Parathyroid adenoma (tissue), 2 donors: ENCODE results near the gene OSBPL2.

Source experiments
- H2AFZ ChIP-seq: fragments of 300-600 bp; sonication (generic); one replicate; pipeline ENCODE4 v1.7.0; 2017; ENCODE audit warnings: antibody characterized with exemption, mild to moderate bottlenecking
- H3K27ac ChIP-seq: fragments of 300-600 bp; sonication (generic); one replicate; pipeline ENCODE4 v1.7.0; 2017
- H3K27me3 ChIP-seq: fragments of 300-600 bp; sonication (generic); one replicate; pipeline ENCODE4 v1.7.0; 2017; ENCODE audit warnings: low read length; ENCODE audit not compliant: control insufficient read depth, insufficient read depth
- H3K36me3 ChIP-seq: fragments of 300-600 bp; sonication (generic); one replicate; pipeline ENCODE4 v1.7.0; 2017; ENCODE audit warnings: low read length; ENCODE audit not compliant: control insufficient read depth, insufficient read depth
- H3K4me1 ChIP-seq: fragments of 300-600 bp; sonication (generic); one replicate; pipeline ENCODE4 v1.7.0; 2017; ENCODE audit warnings: control low read depth
- H3K4me2 ChIP-seq: fragments of 300-600 bp; sonication (generic); one replicate; pipeline ENCODE4 v1.7.0; 2017; ENCODE audit warnings: low read length
- H3K4me3 ChIP-seq: fragments of 300-600 bp; sonication (generic); one replicate; pipeline ENCODE4 v1.7.0; 2017; ENCODE audit warnings: low read depth, low read length
- H3K79me2 ChIP-seq: fragments of 300-600 bp; sonication (generic); one replicate; pipeline ENCODE4 v1.7.0; 2017; ENCODE audit warnings: control low read depth
- H3K9ac ChIP-seq: fragments of 300-600 bp; sonication (generic); one replicate; pipeline ENCODE4 v1.7.0; 2017; ENCODE audit warnings: mild to moderate bottlenecking
- H3K9me3 ChIP-seq: fragments of 300-600 bp; sonication (generic); one replicate; pipeline ENCODE4 v1.7.0; 2017; ENCODE audit warnings: low read length; ENCODE audit not compliant: control insufficient read depth
- TF ChIP-seq, protein P1 (sequence below): fragments of 300-600 bp; sonication (generic); IDR thresholded peaks from one replicate; pipeline ENCODE4 v1.7.0; 2017; ENCODE audit warnings: antibody characterized with exemption, mild to moderate bottlenecking
- donor health status: primary hyperparathyroidism.

OSBPL2 gene

DNA sequence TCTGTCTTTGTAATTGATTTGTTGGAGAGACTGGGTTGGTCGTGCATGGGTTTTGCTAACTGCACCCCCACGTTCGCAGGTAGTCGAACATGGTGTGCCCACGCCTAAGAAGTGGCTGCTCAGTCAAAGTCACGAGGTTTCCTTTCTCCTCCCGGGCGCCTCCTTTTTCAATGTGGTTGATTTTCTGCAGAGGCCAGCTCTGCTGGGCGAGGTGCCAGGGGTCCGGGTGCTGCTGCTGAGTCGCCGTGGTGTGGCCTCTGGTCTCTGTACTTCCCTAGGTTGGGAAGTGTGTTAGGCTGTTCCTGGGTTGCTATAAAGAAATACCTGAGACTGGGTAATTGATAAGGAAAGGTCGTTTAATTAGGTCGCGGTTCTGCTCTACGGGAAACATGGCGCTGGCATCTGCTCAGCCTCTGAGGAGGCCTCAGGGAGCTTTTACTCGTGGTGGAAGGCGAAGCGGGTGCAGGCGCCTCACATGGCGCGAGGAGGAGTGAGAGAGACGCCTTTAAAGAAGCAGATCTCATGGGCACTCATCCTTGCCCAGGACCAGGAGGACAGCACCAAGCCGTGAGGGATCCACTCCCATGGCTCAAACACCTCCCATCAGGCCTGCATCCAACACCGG lies 14.1 kb downstream of the OSBPL2 start:
- Histone ChIP-seq H3K4me1 (no peaks in the 10 kb centered on the region), H3K79me2 (peaks cover 65% of the 10 kb centered on the region), H3K9ac (no peak overlapping the region)

DNA sequence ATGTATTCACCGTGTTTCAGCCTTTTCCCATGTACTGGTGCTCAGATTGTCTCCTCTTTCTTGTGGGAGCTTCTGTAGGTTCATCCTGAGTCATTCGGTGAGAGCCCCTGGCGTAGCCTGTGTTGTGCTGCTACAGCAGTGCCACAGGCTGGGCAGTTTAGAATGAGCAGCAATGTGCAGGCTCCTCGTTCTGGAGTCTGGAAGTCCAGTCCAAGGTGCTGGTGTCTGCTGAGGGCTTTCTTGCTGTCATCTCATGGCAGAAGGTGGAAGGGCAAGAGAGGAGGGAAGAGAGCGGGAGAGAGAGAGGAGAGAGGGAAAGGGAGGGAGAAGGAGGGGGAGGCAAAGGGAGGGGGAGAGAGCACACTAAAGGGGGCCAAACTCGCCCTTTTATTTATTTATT lies 15.1 kb downstream of the OSBPL2 start:
- H3K79me2 ChIP-seq, result peaks cover 70% of the 10 kb centered on the region
- H3K27me3 ChIP-seq, result no peaks in the 10 kb centered on the region
- TF ChIP-seq, protein P1, sequence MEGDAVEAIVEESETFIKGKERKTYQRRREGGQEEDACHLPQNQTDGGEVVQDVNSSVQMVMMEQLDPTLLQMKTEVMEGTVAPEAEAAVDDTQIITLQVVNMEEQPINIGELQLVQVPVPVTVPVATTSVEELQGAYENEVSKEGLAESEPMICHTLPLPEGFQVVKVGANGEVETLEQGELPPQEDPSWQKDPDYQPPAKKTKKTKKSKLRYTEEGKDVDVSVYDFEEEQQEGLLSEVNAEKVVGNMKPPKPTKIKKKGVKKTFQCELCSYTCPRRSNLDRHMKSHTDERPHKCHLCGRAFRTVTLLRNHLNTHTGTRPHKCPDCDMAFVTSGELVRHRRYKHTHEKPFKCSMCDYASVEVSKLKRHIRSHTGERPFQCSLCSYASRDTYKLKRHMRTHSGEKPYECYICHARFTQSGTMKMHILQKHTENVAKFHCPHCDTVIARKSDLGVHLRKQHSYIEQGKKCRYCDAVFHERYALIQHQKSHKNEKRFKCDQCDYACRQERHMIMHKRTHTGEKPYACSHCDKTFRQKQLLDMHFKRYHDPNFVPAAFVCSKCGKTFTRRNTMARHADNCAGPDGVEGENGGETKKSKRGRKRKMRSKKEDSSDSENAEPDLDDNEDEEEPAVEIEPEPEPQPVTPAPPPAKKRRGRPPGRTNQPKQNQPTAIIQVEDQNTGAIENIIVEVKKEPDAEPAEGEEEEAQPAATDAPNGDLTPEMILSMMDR, result no peak
- H3K9ac ChIP-seq, result no peak overlapping the region
- no peaks in the 10 kb centered on the region for H3K9me3 ChIP-seq
- no peak overlapping the region for H3K4me3 ChIP-seq
- H3K4me2 ChIP-seq, result no peak overlapping the region
- H3K27ac ChIP-seq, result no peak overlapping the region
- no peak overlapping the region for H2AFZ ChIP-seq
- no peaks in the 10 kb centered on the region for H3K36me3 ChIP-seq
- no peaks in the 10 kb centered on the region for H3K4me1 ChIP-seq

More for the DNA sequence above, 14.1 kb downstream of the OSBPL2 start:
- H3K27me3 ChIP-seq, result no peaks in the 10 kb centered on the region
- TF ChIP-seq, protein P1, result no peak
- no peaks in the 10 kb centered on the region for H3K36me3 ChIP-seq
- no peak overlapping the region for H3K27ac ChIP-seq
- no peaks in the 10 kb centered on the region for H3K9me3 ChIP-seq
- no peak overlapping the region for H3K4me3 ChIP-seq
- H3K4me2 ChIP-seq, result no peak overlapping the region
- H2AFZ ChIP-seq, result no peak overlapping the region

DNA sequence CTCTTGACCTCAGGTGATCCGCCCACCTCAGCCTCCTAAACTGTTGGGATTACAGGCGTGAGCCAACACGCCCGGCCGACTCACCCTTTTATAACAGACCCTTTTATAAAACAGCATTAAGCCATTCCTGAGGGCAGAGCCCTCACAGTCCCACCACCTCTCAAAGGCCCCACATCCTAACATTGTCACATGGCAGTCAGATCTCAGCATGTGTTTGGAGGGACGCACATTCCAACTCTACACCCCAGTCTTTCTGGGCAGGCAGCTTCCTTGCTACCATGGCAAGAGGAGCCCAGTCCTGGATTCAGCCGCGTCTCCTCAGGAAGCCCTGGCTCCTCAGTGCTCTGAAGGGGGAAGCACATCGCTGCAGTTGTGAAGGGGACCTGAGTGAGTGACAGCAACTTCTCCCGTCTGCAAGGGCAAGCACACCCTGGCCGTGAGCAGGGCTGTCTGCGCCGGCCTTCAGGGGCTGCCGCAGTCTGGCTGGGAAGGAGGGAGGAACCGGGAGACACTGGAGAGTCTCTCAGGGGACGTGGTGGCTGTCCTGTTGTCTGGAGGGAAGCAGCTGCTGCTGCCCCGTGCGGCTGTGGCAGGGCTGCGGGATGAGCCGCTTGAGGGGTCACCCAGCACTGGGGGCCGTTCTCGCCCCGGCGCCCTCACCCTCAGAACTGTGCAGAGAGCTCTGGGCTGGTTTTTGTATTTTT lies 15.9 kb downstream of the OSBPL2 start:
- Histone ChIP-seq H3K4me2 (no peak overlapping the region), H3K36me3 (no peaks in the 10 kb centered on the region), H3K9me3 (no peaks in the 10 kb centered on the region), H3K4me1 (no peaks in the 10 kb centered on the region), H3K79me2 (peaks cover 72% of the 10 kb centered on the region), H3K4me3 (no peak overlapping the region), H2AFZ (no peak overlapping the region), H3K27me3 (no peaks in the 10 kb centered on the region), H3K9ac (no peak overlapping the region), H3K27ac (no peak overlapping the region)
- TF ChIP-seq, protein P1, result no peak

DNA sequence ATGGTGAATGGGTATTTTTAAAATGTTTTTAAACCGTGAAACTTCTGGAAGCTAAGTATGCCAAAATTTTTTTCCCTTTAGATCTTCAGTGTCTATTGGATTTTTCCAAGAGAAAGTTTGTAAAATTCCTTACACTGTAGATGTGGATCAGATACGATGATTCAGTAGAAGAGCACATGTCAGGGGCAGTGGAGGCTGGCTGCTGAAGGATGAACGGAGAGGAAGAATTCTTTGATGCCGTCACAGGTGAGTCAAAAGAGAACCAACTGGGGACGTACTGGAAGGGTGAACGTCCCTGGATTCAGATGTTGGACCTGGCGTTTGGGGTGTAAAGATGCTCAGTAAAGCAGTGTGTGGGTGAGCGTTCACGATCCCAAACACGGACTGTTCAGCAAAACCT lies 17.7 kb downstream of the OSBPL2 start:
- Histone ChIP-seq H3K9me3 (no peaks in the 10 kb centered on the region), H3K27me3 (no peaks in the 10 kb centered on the region), H3K79me2 (peaks cover 78% of the 10 kb centered on the region), H3K4me2 (no peak overlapping the region), H3K27ac (no peak overlapping the region), H3K4me1 (no peaks in the 10 kb centered on the region), H3K36me3 (no peaks in the 10 kb centered on the region), H3K4me3 (no peak overlapping the region), H2AFZ (no peak overlapping the region), H3K9ac (no peak overlapping the region)
- TF ChIP-seq, protein P1, result no peak
